ENCODE data around the gene RPN1.
A peak's percentile ranks its signal among the peaks of the same experiment; 100 is the strongest.
"Not testable (repeated sequence)": the region's sequence is repeated elsewhere in the genome, so short reads cannot be mapped to it uniquely, and the experiment has no call there.

RPN1 gene

DNA sequence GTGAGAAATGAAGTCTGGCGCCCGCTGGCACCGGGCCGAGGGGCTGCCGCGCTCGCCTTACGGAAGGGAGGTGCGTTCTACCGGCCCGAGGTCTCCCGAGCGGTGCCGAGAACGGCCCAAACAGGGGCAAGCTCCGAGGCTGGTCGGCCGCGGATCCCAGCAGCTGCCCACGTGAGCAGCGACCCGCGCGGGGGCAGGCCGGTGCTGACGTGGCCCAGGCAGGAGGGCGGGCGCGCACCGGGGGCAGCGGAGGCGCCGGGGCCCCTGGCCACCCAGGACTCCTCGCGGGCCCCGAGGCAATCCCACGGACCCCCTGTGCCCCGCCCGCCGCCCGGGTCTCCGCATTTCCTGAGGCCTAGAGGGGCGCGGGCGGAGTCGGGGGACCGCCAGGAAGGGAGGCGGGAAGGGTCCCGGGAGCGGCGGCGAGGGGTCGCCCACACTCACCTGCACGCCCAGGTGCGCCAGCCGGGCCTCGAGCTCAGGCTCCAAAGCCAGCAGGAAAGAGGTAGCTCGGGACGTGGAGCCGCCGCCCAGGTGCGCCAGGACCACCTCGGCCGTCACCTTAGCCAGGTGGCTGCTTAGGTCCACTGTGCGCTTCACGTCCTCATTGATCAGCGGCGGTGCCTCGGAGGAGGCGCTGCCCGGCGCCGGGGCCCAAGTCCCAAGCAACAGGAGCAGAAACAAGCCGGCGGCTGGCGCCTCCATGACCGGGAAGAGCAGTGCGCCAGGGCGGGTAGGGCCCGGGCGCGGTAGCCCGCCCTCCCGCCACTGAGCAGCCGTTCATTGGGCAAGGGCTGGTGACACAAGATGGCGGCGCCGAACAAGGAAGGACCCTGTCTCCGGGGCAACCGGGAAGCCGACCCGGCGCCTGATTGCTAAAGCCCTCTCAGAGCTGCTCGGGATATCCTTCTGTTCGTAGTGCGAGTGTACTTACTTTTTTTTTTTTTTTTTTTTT is at the start of gene RPN1:
RPN1 (minus strand) TSS at position 723 of the 955 bp plus-strand sequence; CDS start at position 705, 18 bp downstream.
- peak; percentile 66 to 87 for DNase-seq

DNA sequence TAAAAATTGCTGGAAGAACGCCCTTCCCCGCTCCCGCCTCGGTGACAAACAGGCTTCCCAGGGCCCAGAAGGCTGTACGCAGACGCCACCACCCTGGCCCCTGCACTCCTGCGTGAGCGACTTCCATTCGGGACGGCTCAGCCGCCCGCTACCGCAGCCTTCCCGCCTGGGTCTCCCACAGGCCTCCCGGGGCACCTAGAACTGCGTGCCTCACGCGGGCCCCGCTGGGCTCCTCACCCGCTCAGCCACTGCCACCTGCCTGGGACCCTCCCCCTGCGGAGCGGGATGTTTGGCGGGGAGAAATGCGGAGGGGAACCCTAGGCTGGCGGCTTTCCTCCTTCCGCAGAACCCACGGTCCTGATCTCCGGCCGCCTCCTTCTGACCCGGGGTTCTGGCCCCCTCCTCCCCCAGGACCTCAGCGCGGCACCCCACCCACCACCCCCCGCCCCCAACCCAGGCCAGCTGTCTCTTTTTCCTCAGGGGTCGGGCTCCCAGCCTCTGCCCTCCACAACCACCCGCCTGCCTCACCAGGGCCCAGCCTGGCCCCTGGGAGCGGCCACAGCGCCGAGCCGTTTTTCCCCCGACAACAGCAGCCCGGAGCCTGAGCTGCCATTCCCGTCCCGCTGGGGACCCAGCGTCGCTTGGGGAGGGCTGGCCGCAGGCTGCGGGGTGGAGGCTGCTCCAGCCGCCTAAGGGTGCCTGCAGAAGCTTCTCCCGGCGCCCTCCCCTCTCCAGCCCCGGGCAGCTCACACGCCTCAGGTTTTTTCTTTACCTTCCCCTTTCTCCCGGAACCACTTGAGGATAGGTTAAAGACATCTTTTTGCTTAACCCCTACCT is 47.8 kb upstream of the RPN1 start:
- no peak for DNase-seq

DNA sequence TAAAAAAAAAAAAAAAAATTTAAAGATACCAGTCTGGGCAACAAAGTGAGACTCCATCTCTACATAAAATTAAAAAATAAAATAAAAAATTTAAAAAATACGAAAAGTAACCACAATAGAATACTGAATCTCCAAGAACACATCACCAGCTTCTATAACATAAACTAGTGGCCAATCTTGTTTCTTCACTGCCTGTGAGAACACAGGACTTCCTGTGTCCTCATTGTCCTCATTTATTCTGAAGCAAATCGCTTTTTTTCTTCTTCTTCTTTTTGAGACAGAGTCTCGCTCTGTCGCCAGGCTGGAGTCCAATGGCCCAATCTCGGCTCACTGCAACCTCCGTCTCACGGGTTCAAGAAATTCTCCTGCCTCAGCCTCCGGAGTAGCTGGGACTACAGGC is 46.7 kb upstream of the RPN1 start:
- DNase-seq: no peak

DNA sequence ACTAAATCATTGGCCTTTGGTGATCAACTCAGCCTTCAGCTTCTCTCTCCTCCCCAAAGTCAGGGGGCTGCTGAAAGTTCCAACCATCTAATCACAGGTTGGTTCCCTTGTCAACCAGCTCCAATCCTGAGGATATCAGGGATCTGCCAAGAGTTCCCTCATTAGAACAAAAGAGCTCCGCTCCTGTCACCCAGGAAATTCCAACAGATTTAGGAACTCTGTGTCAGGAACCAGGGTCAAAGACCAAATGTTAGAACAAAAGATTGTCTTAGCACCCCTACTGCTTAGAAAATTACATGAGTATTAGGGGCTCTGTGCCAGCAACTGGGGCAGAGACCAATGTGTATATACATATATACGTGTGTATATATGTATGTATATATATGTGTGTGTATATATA is 43.1 kb upstream of the RPN1 start:
- no peak for DNase-seq

DNA sequence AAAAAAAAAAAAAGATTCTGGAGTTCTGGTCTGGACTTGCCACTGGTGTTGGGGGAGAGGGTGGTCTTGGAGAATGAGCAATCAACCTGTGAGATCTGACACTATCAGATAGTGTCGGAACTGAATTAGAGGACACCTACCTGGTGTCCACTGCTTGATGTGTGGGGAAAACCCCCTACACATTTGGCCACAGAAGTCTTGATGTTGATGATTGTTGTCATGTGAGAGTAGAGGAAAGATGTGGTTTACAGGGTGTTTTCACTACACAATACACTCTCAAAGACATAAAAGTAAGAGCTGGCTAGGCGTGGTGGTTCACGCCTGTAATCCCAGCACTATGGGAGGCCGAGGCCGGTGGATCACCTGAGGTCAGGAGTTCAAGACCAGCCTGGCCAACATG is 38.4 kb upstream of the RPN1 start:
- no peak for DNase-seq

- no peak for DNase-seq
Measured at GRCh38 chr3:128686465-128686864, 35.8 kb upstream of the RPN1 start.

DNA sequence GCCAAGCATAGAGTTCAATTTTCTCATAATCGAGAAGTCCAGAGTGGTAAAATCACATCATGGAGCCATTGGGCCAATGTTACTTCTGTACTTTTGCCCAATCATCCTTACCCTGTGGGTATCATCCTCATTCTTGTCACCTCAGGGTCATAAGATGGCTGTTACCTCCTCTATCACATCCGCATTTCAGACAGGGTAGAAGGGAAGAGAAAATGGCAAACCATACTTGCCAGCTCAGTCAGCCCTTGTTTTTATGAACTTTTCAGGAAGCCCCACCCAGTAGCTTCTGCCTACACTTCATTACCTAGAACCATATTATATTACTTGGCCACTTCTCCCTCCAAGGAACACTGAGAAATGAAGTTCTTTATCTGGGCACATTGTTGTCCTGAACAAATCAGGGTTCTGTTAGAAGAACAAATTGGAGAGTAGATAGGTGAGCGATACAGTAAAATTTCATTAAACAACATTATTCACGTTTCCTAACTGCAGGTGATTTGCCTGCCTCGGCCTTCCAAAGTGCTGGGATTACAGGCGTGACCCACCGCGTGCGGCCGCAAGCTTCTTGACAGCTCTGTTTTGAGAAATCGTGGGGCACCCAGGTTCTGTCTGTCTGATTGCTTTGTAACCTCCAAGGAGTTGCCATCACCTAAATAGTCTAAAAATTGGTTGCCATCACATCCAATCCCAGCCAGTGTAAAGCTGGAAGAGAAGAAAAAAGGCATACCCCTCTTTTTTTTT is 34.5 kb upstream of the RPN1 start:
- DNase-seq: no peak

DNA sequence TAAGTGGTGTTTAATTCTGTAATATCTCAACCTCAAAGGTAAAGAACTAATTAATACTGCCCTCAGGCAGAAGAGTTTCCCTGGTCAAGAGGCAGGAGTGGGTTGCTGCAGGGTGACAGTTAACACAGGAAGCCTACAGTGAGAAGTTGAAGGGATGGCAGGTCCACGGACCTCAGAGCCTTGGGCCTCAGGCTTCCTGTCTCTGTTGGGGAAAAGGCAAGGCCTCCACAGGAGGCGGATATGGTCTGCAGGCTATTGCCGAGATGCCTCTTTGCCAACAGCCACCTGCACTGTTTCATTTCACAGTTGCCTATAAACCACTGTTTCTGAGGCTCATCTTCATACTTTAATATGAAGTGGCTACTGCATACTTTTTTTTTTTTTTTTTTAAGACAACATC is 33.3 kb upstream of the RPN1 start:
- DNase-seq: no peak

- DNase-seq: no peak
Measured at GRCh38 chr3:128681369-128681829, 30.8 kb upstream of the RPN1 start.

DNA sequence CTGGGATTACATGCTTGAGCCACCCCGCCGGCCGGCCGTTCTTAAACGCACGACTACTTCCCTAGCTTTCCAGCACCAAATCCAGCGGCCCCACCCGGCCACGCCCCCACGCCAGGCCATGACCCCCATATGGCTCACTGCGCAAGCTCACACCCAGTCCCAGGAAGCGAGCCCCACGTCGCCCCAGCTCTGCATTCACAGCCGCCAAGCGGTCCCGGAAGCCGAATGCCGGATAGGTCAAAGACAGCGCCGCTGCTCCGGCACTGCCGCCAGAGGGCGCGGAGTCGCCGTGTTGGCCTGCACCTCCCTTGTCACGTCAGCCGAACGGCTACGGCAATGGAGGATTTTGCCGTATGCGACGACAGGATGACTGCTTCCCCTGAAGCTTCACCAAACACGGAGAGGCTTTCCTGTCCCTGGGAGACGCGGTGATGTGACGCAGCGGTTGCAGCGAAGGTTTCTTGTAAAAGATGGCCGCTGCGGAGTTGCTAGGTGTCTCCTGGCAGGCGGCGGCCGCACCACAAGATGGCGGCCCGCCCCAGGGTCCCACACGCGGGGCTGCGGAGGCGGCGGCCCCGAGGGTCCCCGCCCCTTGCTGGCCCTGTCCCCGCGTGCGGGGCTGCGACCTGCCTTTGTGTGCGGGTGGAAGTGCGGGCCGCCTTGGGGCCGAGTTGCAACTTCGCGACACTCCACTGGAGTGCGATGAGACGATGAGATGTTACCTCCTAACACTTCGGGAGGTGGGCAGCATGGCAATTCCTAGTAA is 30.2 kb upstream of the RPN1 start:
- DNase-seq: peak; percentile 93 to 96

- no peak for DNase-seq
Measured at GRCh38 chr3:128679338-128679737, 28.7 kb upstream of the RPN1 start.

GRCh38 chr3:128675802-128676201 is 25.2 kb upstream of the RPN1 start:
- not testable (repeated sequence) for DNase-seq

GRCh38 chr3:128674161-128674784 is 23.7 kb upstream of the RPN1 start:
- DNase-seq: no peak

GRCh38 chr3:128667641-128668040 is 17.0 kb upstream of the RPN1 start:
- no peak for DNase-seq

GRCh38 chr3:128665362-128666021 is 14.9 kb upstream of the RPN1 start:
- no peak for DNase-seq

- no peak for DNase-seq
Measured at GRCh38 chr3:128663151-128663550, 12.5 kb upstream of the RPN1 start.

DNA sequence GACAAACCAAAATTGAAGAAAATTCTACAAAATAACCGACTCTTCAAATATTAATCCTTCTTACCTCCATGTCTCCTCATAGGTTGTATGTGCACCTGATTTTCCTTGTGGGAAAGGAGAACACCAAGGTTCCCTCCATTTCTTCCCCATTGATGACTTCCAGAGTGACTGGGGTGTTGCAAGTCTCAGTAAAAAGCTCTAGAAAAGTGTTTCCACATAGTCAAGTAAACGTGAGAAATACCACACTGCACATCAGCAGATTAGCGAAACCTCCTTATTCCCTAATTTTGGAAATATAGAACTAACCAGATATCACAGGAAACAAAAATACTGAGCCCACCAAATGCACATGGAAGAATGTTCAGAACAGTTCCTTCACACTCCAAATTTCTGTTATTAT is 4.9 kb upstream of the RPN1 start:
- DNase-seq: no peak

- DNase-seq: not testable (repeated sequence)
Measured at GRCh38 chr3:128653993-128654805, 3.6 kb upstream of the RPN1 start.

- DNase-seq: peak; percentile 15 to 33
Measured at GRCh38 chr3:128653383-128653992, 2.9 kb upstream of the RPN1 start.
